Sigmoid colon (tissue), 4 donors: ENCODE measurements around the gene NUTM2A.
"Not testable (repeated sequence)": the region's sequence is repeated elsewhere in the genome, so short reads cannot be mapped to it uniquely, and the experiment has no call there.

ENCODE experiments used
- EP300 ChIP-seq, 4 donors: sonication (generic); formaldehyde crosslinking; IDR thresholded peaks; one replicate each; pipeline ENCODE4 v1.6.1; 2017; ENCODE audit warnings: antibody characterized with exemption in 4 of 4
- POLR2A ChIP-seq, 2 donors: fragments of 450-650 bp; IDR thresholded peaks; one replicate each; pipeline ENCODE4 v1.6.1; 2016; ENCODE audit warnings: antibody characterized with exemption in 2 of 2, mild to moderate bottlenecking in 2 of 2, moderate library complexity in 2 of 2
- TF ChIP-seq, protein P1 (sequence below), 4 experiments: fragments of 450-650 bp in 3 of 4; fragments of 200-600 bp in 1 of 4; IDR thresholded peaks; one replicate each; pipeline ENCODE4 v1.5.1; 2016 to 2019; ENCODE audit warnings: antibody characterized with exemption in 4 of 4, mild to moderate bottlenecking in 3 of 4, moderate library complexity in 2 of 4

DNA sequence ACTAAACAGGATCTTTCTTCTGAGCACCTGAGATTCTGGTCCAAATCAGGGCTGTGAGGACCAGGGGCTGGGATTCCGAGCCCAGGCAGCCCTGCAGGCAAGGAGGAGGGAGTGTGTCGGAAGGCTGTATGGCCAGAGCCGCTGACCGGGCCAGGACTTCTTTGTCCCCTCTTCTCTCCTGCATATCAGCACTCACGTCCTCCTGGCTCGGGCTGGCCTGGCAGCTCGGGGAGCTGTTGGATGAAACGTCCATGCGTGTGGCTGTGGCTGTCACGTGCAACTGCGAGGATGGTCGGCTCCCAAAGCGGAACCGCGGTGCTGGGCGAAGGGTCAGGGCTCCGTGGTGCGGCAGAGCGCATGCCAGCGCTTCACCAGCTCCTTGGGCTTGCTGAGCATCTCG, 11.4 kb upstream of the NUTM2A start:
- TF ChIP-seq, protein P1, sequence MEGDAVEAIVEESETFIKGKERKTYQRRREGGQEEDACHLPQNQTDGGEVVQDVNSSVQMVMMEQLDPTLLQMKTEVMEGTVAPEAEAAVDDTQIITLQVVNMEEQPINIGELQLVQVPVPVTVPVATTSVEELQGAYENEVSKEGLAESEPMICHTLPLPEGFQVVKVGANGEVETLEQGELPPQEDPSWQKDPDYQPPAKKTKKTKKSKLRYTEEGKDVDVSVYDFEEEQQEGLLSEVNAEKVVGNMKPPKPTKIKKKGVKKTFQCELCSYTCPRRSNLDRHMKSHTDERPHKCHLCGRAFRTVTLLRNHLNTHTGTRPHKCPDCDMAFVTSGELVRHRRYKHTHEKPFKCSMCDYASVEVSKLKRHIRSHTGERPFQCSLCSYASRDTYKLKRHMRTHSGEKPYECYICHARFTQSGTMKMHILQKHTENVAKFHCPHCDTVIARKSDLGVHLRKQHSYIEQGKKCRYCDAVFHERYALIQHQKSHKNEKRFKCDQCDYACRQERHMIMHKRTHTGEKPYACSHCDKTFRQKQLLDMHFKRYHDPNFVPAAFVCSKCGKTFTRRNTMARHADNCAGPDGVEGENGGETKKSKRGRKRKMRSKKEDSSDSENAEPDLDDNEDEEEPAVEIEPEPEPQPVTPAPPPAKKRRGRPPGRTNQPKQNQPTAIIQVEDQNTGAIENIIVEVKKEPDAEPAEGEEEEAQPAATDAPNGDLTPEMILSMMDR (IDR thresholded peaks at IDR 0.05), result not testable (repeated sequence)
- not testable (repeated sequence) for TF ChIP-seq EP300, POLR2A (IDR thresholded peaks at IDR 0.05)
